Measurements from ENCODE around the gene TSHZ2. TPM values are rescaled to one million over a fixed set of nuclear protein-coding genes. Genes with fewer than 3 reads are reported as not detected.

TSHZ2 gene
- total RNA-seq, 4 donors from 2014 or later: 10.3 to 15.0 (median 12.9) TPM

DNA sequence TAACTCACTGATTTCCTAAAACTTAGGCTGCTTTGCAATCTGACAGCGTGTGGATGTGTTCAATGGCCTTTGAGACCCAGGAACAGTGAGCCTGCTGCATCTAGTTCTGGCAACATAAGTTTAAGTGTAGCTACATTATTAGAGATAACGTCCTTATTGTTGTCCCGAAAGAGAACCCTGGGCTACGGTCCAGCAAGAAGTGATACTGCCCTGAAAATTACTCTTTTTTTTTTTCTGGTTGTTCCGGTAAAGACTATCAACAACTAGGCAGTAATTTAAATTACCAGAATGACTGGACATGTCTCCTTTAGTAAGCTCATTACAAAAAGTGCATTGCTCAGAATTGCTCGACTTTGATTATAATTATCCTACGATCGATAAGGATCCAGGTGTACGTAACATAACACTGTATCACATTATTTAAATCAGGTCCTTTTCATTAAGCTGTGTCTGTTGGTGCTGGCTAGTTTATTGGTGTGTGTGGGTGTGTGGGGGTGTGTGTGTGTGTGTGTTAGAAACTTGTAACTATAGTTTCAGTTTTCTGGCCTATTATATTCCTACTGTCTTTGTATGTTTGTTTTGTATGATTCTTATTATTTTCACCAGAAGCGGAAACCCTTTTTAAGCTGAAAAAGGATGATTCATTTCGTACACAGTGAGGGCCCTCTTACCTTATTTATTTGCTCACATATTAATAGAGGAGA, 3.0 kb downstream of the TSHZ2 start:
- H3K27ac ChIP-seq (replicated peaks in 1 of 4): peak overlapping the region; percentile 58 to 77 (median 73)
- H3K4me3 ChIP-seq: peak overlapping the region; percentile 50 to 68 (median 54)
- no peaks in the 10 kb centered on the region for H3K9me3 ChIP-seq
- TF ChIP-seq POLR2A (IDR thresholded peaks at IDR 0.05; ENCODE audit: low read depth) (no peak), POLR2AphosphoS5 (IDR thresholded peaks at IDR 0.05) (no peak), EP300 (IDR thresholded peaks at IDR 0.05) (no peak)
- TF ChIP-seq, protein P1, sequence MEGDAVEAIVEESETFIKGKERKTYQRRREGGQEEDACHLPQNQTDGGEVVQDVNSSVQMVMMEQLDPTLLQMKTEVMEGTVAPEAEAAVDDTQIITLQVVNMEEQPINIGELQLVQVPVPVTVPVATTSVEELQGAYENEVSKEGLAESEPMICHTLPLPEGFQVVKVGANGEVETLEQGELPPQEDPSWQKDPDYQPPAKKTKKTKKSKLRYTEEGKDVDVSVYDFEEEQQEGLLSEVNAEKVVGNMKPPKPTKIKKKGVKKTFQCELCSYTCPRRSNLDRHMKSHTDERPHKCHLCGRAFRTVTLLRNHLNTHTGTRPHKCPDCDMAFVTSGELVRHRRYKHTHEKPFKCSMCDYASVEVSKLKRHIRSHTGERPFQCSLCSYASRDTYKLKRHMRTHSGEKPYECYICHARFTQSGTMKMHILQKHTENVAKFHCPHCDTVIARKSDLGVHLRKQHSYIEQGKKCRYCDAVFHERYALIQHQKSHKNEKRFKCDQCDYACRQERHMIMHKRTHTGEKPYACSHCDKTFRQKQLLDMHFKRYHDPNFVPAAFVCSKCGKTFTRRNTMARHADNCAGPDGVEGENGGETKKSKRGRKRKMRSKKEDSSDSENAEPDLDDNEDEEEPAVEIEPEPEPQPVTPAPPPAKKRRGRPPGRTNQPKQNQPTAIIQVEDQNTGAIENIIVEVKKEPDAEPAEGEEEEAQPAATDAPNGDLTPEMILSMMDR (IDR thresholded peaks at IDR 0.05): no peak
- DNase-seq (ENCODE audit: extremely low spot score): peak; percentile 68
- no peaks in the 10 kb centered on the region for H3K36me3 ChIP-seq
- WGBS: 60% methylated on average over 11 of the region's 11 CpGs
- H3K27me3 ChIP-seq: peaks cover 0 to 35% (median 6%) of the 10 kb centered on the region in 4 donors
- H3K4me1 ChIP-seq: peaks cover 0 to 10% (median 7%) of the 10 kb centered on the region in 4 donors
- intact Hi-C loops (cut with DNase I): no loop called here

DNA sequence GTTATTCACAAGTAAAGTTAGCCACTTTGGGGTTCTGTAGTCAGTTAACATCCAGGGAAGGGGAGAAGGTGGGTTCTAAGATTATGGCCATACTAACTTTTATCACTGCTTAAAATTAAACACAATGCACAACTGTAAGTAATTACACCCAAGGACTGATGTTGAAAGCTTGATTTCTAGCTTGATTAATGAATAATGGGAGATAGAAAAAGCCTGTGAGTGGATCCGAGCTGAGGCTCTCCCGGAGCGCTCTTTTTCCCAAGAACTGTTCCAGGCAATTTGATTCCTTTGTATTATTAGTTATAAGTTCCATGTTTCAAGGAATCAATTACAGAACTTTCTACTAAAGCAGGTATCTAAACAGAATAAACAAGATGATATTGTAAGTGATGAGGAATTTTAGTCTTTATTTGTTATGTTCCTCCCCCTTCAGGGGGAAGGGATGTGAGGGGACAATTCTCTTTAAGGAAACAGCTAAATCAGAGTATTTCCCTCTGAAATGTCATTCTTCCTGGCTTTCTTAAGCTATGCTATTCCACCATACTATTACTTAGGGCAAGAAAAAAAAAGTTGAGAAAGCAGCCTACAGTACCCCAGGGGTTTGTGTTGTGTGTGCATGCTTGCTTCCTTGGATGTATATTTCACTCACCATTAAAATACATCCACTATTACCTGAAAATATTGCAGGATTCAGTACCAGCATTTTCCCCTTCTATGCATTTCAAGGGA, 3.8 kb downstream of the TSHZ2 start:
- Histone ChIP-seq H3K27ac (replicated peaks in 1 of 4) (peak overlapping the region in 3 of 4 donors; percentile 35 to 75 (median 39)), H3K36me3 (no peaks in the 10 kb centered on the region), H3K4me1 (peaks cover 0 to 10% (median 7%) of the 10 kb centered on the region in 4 donors), H3K9me3 (no peaks in the 10 kb centered on the region), H3K27me3 (peaks cover 0 to 29% (median 6%) of the 10 kb centered on the region in 4 donors), H3K4me3 (peak overlapping the region in 3 of 4 donors; percentile 50 to 68 (median 55))
- TF ChIP-seq, protein P1 (IDR thresholded peaks at IDR 0.05): no peak
- TF ChIP-seq POLR2A (IDR thresholded peaks at IDR 0.05; ENCODE audit: low read depth): no peak
- TF ChIP-seq POLR2AphosphoS5 (IDR thresholded peaks at IDR 0.05): no peak
- no peak for TF ChIP-seq EP300 (IDR thresholded peaks at IDR 0.05)
- peak; percentile 78 for DNase-seq (ENCODE audit: extremely low spot score)
- WGBS: 76% methylated on average over 3 of the region's 3 CpGs
- intact Hi-C loops (cut with DNase I): no loop called here

DNA sequence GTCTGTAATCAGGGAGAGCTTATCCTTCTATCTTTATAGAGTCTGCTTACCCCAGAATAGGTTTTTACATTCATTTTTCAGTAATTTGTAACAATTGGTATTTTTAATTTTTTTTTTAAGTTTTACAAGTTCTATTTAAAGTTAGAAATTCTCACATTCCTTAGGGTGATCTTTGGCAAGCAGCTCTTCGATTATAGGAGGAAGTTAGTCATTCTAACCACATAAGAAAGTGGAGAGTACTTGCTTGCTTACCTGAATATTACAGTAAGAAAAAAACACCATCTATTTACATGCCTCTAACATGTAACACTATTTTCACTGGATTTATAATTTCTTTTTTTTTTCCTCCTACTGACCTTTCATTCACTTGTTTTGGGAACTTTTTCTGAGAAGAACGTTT, 6.7 kb downstream of the TSHZ2 start:
- H3K4me3 ChIP-seq: no peak overlapping the region
- no peaks in the 10 kb centered on the region for H3K36me3 ChIP-seq
- TF ChIP-seq POLR2A (IDR thresholded peaks at IDR 0.05; ENCODE audit: low read depth) (no peak), POLR2AphosphoS5 (IDR thresholded peaks at IDR 0.05) (no peak), EP300 (IDR thresholded peaks at IDR 0.05) (no peak)
- TF ChIP-seq, protein P1 (IDR thresholded peaks at IDR 0.05): no peak
- H3K27ac ChIP-seq (replicated peaks in 1 of 4): no peak overlapping the region
- no peaks in the 10 kb centered on the region for H3K9me3 ChIP-seq
- DNase-seq (ENCODE audit: extremely low spot score): no peak
- intact Hi-C loops (cut with DNase I): no loop called here
- peaks cover 0 to 2% (median 0%) of the 10 kb centered on the region in 4 donors for H3K27me3 ChIP-seq
- no peaks in the 10 kb centered on the region for H3K4me1 ChIP-seq
- 41% methylated on average over 2 of the region's 2 CpGs for WGBS

DNA sequence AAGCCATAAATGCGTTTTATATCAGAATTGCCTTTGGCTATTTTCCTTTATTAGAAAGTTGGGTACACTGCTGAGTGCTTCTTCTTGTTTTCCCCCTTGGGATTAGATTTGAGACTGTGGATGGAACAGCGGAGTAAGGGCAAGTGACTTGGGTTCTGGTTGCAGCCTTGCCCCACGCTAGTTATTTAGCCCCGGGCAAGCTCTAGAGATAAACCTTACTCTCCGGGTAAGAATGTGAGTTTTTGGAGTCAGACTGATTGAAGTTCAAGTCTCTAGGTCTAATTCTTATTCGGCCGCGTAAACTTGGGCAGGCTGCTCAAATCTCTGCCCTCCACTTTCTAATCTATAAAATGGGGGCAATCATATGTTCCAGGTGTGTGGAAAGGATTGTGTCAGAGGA, 8.9 kb downstream of the TSHZ2 start:
- H3K27ac ChIP-seq (replicated peaks in 1 of 4): no peak overlapping the region
- intact Hi-C loops (cut with DNase I): no loop called here
- no peaks in the 10 kb centered on the region for H3K4me1 ChIP-seq
- H3K4me3 ChIP-seq: no peak overlapping the region
- no peak for DNase-seq (ENCODE audit: extremely low spot score)
- 91% methylated on average over 8 of the region's 8 CpGs for WGBS
- peaks cover 0 to 2% (median 0%) of the 10 kb centered on the region in 4 donors for H3K27me3 ChIP-seq
- TF ChIP-seq, protein P1 (IDR thresholded peaks at IDR 0.05): no peak
- H3K9me3 ChIP-seq: no peaks in the 10 kb centered on the region
- H3K36me3 ChIP-seq: no peaks in the 10 kb centered on the region

All from esophagus muscularis mucosa (tissue), 4 donors.